ENCODE measurements around the gene SND1.
A peak's percentile ranks its signal among the peaks of the same experiment; 100 is the strongest.
"Not testable (repeated sequence)": the region's sequence is repeated elsewhere in the genome, so short reads cannot be mapped to it uniquely, and the experiment has no call there.

The SND1 gene

DNA sequence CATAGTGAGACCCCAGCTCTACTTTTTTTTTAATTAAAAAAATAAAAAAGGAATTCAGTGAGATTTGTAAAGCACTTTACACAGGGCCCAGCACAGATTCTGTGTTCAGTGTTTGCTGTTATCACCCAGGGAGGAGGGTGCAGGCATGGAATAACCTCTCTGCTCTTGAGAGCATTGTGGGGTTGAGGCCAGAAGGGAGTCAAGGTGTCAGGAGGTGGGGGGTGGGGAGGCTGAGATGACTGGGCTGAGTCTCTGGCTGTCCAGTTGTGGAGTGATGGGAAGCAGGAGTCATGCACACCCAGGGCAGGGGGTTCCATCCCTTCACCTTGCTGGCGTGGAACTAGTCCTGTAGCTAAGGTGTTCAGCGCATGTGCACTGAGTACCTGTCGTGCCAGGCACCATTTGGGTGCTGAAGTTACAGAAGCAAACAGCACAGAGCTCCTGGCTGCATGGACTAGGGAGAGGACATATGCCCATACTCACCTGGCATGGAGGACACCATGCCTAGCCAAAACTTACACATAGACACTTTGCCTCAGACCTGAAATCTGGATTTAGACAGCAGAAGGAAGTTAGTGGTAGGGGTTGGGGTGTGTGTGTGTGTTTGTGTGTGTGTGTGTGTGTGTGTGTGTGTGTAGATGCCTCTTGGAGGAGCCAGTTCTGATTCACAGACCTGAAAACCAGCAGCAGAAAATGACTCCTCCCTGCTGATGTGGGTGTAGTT is 448.4 kb downstream of the SND1 start:
- no peak for DNase-seq (ENCODE audit: low spot score)

DNA sequence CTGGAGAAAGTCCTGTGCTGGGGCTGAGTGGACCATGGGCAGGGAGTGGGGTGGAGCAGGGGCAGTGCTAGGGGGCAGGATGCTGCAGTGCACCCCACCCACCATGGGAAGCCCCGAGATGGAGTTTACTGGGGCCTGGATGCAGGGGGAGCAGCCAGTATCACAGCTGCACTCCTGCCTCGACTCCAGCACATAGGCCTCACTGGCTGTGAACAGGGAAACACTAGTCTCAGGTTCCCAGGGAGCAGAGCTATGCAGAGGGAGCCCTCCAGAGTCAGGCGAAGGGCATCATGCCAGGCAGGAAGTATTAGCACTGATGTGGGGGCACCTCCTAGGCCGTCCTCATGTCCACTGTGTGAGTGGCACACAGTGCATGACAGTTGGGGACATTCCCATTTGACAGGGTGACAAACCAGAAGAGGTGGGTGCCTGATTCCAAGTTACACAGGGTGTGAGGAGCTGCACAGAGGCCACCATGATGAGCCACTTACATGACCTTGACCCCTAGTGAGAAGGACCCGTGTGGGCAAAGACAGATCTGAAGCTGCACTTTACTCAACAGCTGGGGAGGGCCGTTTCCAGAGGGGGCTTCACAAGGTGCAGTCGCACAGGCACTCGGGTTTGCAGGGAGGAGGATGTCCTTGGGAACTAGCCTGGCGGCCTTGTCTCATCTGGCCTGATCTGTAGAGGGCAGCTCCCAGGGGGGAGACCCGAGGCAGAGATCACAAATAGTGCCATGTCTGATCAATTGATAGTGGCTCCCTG is 449.1 kb downstream of the SND1 start:
- DNase-seq (ENCODE audit: low spot score) = no peak

DNA sequence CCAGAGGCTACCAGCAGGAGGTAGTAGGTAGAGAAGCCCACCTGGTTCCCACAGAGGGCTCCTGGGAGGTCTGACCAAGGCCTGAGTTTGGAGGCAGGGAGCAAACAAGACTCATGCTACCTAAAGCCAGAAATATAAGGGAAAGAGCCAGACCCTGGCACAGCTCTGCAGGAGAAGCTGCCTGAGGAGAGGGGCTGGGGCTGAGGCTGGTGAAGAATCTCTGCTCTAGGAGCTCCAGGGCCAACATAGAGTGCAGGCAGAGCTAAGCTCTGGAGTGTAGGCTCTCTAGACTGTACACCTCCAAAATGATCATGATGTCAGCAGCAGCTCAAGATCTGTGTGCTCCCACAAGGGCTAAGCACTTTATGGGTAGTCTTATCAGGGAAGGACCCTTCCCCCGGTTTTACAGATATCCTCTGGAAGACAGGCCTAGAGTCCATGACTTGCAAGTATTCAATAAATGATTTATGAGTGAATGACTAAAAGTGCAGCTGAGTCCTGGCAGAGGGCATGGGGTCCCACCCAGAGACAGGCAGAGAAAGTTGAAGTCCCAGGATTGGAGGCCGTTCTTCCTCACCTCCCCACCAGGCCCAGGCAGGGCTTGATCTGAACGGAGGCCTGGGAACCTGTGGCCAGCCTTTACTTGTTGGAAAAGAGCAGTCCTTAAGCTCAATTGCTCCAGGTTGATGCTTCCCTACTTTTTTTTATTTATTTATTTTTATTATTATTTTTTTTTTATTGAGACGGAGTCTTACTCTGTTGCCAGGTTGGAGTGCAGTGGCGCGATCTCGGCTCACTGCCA is 450.7 kb downstream of the SND1 start:
- no peak for DNase-seq (ENCODE audit: low spot score)

- no peak for DNase-seq (ENCODE audit: low spot score)
Measured at GRCh38 chr7:128103498-128104107, 451.6 kb downstream of the SND1 start.

DNA sequence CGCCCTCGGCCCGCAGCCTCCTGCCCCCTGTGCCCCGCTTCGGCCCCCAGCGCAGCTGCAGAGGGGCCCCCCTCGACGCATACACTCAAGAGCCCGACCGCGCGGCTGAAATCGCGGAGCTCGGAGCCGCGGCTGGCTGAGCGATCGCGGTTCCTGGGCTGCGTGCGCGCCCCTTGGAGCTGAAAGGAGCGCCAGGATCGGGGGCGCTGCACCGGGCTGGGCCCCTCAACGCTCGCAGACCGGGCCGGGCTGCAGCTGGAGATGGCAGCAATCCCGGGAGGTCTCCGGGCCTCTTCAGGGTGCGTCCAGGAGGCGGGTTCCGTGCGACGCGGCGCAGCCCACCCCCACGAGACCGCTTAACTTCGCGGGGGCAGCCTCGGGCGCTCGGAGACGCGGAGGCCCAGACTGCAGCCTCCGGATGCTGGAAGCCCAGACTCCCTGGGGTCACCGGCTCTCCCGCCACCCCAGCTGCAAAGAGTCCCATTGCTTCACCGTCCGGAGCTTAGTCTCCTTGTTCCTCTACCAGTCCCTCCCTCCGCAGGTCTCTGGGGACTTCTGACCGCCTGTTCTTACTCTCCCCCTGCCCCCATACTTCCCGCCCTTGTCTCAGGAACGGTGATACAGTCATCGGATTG is 452.2 kb downstream of the SND1 start:
- no peak for DNase-seq (ENCODE audit: low spot score)

- DNase-seq (ENCODE audit: low spot score) = no peak
Measured at GRCh38 chr7:128105228-128106022, 453.4 kb downstream of the SND1 start.

DNA sequence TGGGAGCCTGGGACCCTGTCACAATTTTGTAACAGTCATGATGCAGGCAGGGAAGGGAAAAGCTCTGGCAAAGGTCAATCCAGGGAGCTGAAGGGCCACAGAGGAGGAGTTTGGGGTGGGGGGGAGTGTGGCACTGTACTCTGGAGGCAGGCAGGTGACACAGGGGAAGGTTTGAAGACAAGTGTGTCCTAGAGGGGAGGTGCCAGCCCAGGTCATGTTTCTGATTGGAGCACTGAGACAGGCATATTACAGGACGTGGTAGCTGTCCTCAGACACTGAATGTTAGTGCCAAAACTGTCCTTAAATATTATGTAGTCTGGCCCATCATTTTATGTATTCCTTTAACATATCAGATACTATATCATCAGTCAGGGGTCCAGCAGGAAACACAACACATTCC is 454.8 kb downstream of the SND1 start:
- DNase-seq (ENCODE audit: low spot score) = no peak

- DNase-seq (ENCODE audit: low spot score) = not testable (repeated sequence)
Measured at GRCh38 chr7:128107516-128107915, 455.5 kb downstream of the SND1 start.

DNA sequence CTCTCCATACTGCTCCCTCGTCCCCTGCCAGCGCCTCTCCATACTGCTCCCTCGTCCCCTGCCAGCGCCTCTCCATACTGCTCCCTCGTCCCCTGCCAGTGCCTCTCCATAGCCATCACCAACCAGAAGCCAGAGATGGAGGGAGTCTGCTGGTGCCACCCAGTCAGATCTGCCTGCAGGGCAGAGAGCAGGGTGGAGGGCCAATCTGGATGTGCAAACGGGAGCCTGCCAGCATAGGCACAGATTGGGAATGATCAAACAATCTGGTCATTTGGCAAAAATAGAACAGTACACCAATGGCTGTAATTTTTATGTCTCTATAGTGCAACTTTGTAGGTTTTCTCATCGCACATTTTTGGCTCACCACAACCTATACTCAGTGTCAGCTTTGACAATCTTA is 456.1 kb downstream of the SND1 start:
- no peak for DNase-seq (ENCODE audit: low spot score)

GRCh38 chr7:128108641-128109423 is 456.8 kb downstream of the SND1 start:
- peak; percentile 20 for DNase-seq (ENCODE audit: low spot score)

DNA sequence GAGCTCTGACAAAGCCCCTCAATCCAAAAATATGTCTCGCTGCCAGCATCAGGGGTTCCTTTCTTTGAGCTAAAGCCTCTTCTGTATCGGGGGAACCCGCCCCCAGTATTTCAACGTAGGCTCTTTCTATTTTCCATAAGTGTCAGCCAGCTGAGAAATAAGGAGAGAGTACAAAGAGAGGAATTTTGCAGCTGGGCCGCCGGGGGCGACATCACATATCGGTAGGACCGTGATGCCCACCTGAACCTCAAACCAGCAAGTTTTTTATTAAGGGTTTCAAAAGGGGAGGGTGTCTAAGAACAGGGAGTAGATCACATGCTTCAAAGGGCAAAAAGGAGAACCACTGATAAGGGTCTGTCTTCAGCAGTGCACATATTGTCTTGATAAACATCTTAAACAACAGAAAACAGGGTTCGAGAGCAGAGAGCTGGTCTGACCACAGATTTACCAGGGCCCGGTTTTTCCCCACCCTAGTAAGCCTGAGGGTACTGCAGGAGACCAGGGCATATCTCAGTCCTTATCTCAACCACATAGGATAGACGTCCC is 457.5 kb downstream of the SND1 start:
- DNase-seq (ENCODE audit: low spot score) = not testable (repeated sequence)

GRCh38 chr7:128110641-128111364 is 458.8 kb downstream of the SND1 start:
- no peak for DNase-seq (ENCODE audit: low spot score)

DNA sequence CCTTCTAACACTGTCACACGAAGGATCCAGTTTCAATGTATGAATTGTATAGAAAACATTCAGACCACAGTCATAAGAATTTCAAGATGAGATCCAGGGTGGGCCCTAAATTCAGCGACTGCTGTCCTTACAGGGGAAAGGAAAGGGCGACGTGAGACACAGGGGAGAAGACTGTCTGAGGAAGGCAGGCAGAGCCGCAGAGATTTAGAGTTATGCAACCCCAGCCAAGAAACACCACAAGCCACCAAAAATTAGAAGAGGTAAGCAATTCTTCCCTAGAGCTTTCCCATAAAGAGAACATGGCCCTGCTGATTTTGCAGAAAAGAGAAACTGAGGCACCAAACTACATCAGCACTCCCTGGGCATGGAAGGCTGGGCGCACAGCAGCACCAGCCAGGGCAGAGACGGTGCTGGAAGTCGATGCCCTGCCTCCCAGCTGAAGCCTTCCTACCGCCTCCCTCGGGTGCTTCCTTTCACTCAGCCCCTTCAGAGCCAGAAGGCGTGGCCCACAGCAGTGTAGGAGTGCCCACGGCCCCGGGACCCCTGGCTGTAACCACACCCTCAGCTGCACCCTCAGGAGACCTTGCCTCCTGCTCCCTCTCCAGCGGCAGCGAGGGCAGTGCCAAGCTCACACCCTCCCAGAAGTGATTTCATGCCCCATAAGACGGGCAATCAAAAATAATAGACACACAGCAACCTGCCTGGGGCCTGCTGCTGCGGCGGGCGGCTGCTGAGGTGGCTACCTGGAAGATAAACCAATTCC is 460.2 kb downstream of the SND1 start:
- DNase-seq (ENCODE audit: low spot score) = no peak

GRCh38 chr7:128112781-128113221 is 460.8 kb downstream of the SND1 start:
- DNase-seq (ENCODE audit: low spot score) = no peak

- no peak for DNase-seq (ENCODE audit: low spot score)
Measured at GRCh38 chr7:128113839-128114238, 461.8 kb downstream of the SND1 start.

DNA sequence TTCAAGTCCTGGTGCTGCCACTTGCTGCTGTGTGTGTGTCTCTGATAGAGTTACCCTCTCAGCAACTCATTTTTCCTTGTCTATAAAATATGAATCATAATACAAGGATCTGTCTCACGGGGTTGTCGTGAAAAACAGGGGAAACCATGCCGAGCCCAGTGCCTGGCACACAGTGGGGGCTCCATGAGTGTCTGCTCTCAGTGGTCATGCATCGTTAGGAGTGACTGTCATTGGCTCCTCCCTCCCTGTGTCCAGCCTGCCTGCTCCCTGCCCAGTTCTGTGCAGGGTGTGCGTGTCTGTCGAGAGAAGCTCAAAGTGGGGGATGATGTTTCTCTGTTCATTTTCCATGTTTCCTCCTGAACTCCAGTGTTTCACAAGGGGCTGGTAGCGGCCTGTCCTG is 462.8 kb downstream of the SND1 start:
- no peak for DNase-seq (ENCODE audit: low spot score)

- no peak for DNase-seq (ENCODE audit: low spot score)
Measured at GRCh38 chr7:128115336-128115820, 463.4 kb downstream of the SND1 start.
